Peyer's patch (tissue), 4 donors: ENCODE measurements around the gene SLC16A5.
"Not testable (repeated sequence)": the region's sequence is repeated elsewhere in the genome, so short reads cannot be mapped to it uniquely, and the experiment has no call there.

Source experiments
- CTCF ChIP-seq, 6 experiments: fragments of 450-650 bp in 4 of 6; fragments of 200-600 bp in 2 of 6; sonication (generic) in 1 of 6; IDR thresholded peaks; one replicate each; pipeline ENCODE4 v1.5.1; 2017 to 2019; ENCODE audit warnings: antibody characterized with exemption in 6 of 6, mild to moderate bottlenecking in 3 of 6, moderate library complexity in 1 of 6
- POLR2A ChIP-seq, 2 donors: fragments of 450-650 bp; IDR thresholded peaks; one replicate each; pipeline ENCODE4 v1.5.1; 2017; ENCODE audit warnings: antibody characterized with exemption in 2 of 2, mild to moderate bottlenecking in 2 of 2, moderate library complexity in 2 of 2

- not testable (repeated sequence) for TF ChIP-seq CTCF, POLR2A (IDR thresholded peaks at IDR 0.05)
These were observed 16.1 kb upstream of the SLC16A5 start for GRCh38 chr17:75071478-75072271.
